ENCODE measurements around the gene DCDC2. TPM values are rescaled to one million over a fixed set of nuclear protein-coding genes. Genes with fewer than 3 reads are reported as not detected.

Gene DCDC2
- total and polyA plus RNA-seq, 2 donors (not counting 3 experiments of a cell fraction or from before 2014, with no cell fraction given): not detected

DNA sequence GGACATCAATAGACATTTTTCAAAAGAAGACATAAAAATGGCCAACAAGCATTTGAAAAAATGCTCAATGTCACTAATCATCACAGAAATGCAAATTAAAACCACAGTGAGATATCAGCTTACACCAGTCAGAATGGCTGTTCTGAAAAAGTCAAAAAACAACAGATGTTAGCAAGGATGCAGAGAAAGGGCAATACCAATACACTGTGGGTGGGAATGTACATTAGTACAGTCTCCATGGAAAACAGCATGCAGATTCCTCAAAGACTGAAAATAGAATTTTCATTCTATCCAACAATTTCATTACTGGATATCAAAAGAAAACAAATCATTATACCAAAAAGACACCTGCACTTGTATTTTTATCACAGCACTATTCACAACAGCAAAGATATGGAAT, 85.3 kb downstream of the DCDC2 start:
- dilution Hi-C loops (cut with MboI; ENCODE audit: extremely low pct_ligation_motif_present, low sequenced_read_pairs): no loop called here
- Histone ChIP-seq H4K20me1 (replicated peaks; ENCODE audit: control insufficient read depth, extremely low read depth, insufficient read depth, low read length) (no peaks in the 10 kb centered on the region), H3K27me3 (ENCODE audit: control insufficient read depth in 2 of 2, insufficient read depth in 2 of 2, low read length in 2 of 2) (no peaks in the 10 kb centered on the region), H3K9ac (replicated peaks; ENCODE audit: extremely low read depth, insufficient read depth, low read length) (no peak overlapping the region), H3K4me3 (replicated peaks in 1 of 3; ENCODE audit: insufficient read depth in 1 of 3, low read depth in 1 of 3, low read length in 3 of 3) (no peak overlapping the region), H2AFZ (ENCODE audit: low read depth, low read length) (no peak overlapping the region), H3K36me3 (ENCODE audit: control insufficient read depth in 2 of 2, extremely low read depth in 1 of 2, insufficient read depth in 2 of 2, low read length in 2 of 2) (no peaks in the 10 kb centered on the region), H3K9me3 (replicated peaks; ENCODE audit: control insufficient read depth, insufficient read depth, low read length) (no peaks in the 10 kb centered on the region), H3K79me2 (ENCODE audit: control insufficient read depth, insufficient read depth, low read length) (no peaks in the 10 kb centered on the region), H3K4me2 (ENCODE audit: insufficient read depth, low read length) (no peak overlapping the region), H3K27ac (ENCODE audit: insufficient read depth, low read depth, low read length) (no peak overlapping the region), H3K9me1 (replicated peaks; ENCODE audit: control insufficient read depth, extremely low read depth, insufficient read depth, low read length) (no peaks in the 10 kb centered on the region), H3K4me1 (ENCODE audit: control insufficient read depth, extremely low read depth, insufficient read depth, low read length) (no peaks in the 10 kb centered on the region)
- ChIA-PET POLR2A (no interaction called here), CTCF (no interaction called here)
- intact Hi-C loops (cut with micrococcal nuclease): no loop called here
- FAIRE-seq (no peak), DNase-seq (ENCODE audit: low read depth, low spot score) (no peak)
- TF ChIP-seq EZH2 (IDR thresholded peaks at IDR 0.05; ENCODE audit: borderline replicate concordance, low read depth, low read length, severe bottlenecking) (no peak), JUN (IDR thresholded peaks at IDR 0.05; ENCODE audit: borderline replicate concordance, insufficient read depth, insufficient read length, low read depth) (no peak), POLR2A (IDR thresholded peaks at IDR 0.05; ENCODE audit: low read depth, low read length) (no peak), FOS (IDR thresholded peaks at IDR 0.05; ENCODE audit: borderline replicate concordance, insufficient read depth, low read length) (no peak), POLR2AphosphoS5 (IDR thresholded peaks at IDR 0.05; ENCODE audit: insufficient read depth, low read depth, low read length) (no peak)
- TF ChIP-seq, protein P1, sequence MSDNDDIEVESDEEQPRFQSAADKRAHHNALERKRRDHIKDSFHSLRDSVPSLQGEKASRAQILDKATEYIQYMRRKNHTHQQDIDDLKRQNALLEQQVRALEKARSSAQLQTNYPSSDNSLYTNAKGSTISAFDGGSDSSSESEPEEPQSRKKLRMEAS (IDR thresholded peaks at IDR 0.05; ENCODE audit: insufficient read depth, insufficient read length): no peak
- BruUV-seq (replicated peaks): no TSS peak

DNA sequence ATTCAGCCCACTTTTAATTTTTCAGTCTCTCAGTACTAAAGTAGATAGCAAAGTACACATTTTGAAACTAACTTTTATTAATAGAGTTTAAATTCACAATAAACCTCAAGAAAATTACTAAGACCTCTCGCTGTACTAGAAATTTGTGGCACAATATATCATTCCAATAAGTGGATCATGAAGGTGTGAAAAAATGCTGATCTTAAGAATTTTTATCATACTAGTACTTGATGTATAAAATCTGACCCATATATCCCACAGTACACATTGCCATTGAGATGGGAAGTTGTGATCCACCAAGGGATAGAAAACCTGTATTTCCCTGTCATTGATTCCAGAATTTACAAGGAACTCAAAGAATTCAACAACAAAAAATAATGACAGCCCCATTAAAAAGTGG, 85.7 kb downstream of the DCDC2 start:
- dilution Hi-C loops (cut with MboI; ENCODE audit: extremely low pct_ligation_motif_present, low sequenced_read_pairs) (no loop called here), intact Hi-C loops (cut with micrococcal nuclease) (no loop called here)
- ChIA-PET CTCF (no interaction called here), POLR2A (no interaction called here)
- DNase-seq (ENCODE audit: low read depth, low spot score) (no peak), FAIRE-seq (no peak)
- H2AFZ ChIP-seq (ENCODE audit: low read depth, low read length): no peak overlapping the region
- no peak overlapping the region for H3K4me3 ChIP-seq (replicated peaks in 1 of 3; ENCODE audit: insufficient read depth in 1 of 3, low read depth in 1 of 3, low read length in 3 of 3)
- no peak overlapping the region for H3K9ac ChIP-seq (replicated peaks; ENCODE audit: extremely low read depth, insufficient read depth, low read length)
- no peaks in the 10 kb centered on the region for H3K4me1 ChIP-seq (ENCODE audit: control insufficient read depth, extremely low read depth, insufficient read depth, low read length)
- no peak for TF ChIP-seq GATA2 (IDR thresholded peaks at IDR 0.05; ENCODE audit: insufficient read depth, insufficient read length, low read depth, low read length)
- no peak for TF ChIP-seq FOS (IDR thresholded peaks at IDR 0.05; ENCODE audit: borderline replicate concordance, insufficient read depth, low read length)
- TF ChIP-seq, protein P1 (IDR thresholded peaks at IDR 0.05; ENCODE audit: insufficient read depth, insufficient read length): no peak
- TF ChIP-seq POLR2A (IDR thresholded peaks at IDR 0.05; ENCODE audit: low read depth, low read length): no peak
- TF ChIP-seq, protein P2, sequence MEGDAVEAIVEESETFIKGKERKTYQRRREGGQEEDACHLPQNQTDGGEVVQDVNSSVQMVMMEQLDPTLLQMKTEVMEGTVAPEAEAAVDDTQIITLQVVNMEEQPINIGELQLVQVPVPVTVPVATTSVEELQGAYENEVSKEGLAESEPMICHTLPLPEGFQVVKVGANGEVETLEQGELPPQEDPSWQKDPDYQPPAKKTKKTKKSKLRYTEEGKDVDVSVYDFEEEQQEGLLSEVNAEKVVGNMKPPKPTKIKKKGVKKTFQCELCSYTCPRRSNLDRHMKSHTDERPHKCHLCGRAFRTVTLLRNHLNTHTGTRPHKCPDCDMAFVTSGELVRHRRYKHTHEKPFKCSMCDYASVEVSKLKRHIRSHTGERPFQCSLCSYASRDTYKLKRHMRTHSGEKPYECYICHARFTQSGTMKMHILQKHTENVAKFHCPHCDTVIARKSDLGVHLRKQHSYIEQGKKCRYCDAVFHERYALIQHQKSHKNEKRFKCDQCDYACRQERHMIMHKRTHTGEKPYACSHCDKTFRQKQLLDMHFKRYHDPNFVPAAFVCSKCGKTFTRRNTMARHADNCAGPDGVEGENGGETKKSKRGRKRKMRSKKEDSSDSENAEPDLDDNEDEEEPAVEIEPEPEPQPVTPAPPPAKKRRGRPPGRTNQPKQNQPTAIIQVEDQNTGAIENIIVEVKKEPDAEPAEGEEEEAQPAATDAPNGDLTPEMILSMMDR (IDR thresholded peaks at IDR 0.05; ENCODE audit: extremely low read depth in 1 of 2, insufficient read depth in 1 of 2, low read depth in 1 of 2, low read length in 2 of 2): no peak
- TF ChIP-seq EZH2 (IDR thresholded peaks at IDR 0.05; ENCODE audit: borderline replicate concordance, low read depth, low read length, severe bottlenecking): no peak
- TF ChIP-seq POLR2AphosphoS5 (IDR thresholded peaks at IDR 0.05; ENCODE audit: insufficient read depth, low read depth, low read length): no peak
- no peak for TF ChIP-seq JUN (IDR thresholded peaks at IDR 0.05; ENCODE audit: borderline replicate concordance, insufficient read depth, insufficient read length, low read depth)
- no peak for TF ChIP-seq MYC (IDR thresholded peaks at IDR 0.05; ENCODE audit: low read depth, low read length)
- BruUV-seq (replicated peaks): no TSS peak
- H3K9me3 ChIP-seq (replicated peaks; ENCODE audit: control insufficient read depth, insufficient read depth, low read length): no peaks in the 10 kb centered on the region
- no peak overlapping the region for H3K4me2 ChIP-seq (ENCODE audit: insufficient read depth, low read length)
- no peaks in the 10 kb centered on the region for H3K36me3 ChIP-seq (ENCODE audit: control insufficient read depth in 2 of 2, extremely low read depth in 1 of 2, insufficient read depth in 2 of 2, low read length in 2 of 2)
- no peaks in the 10 kb centered on the region for H3K27me3 ChIP-seq (ENCODE audit: control insufficient read depth in 2 of 2, insufficient read depth in 2 of 2, low read length in 2 of 2)
- no peaks in the 10 kb centered on the region for H3K9me1 ChIP-seq (replicated peaks; ENCODE audit: control insufficient read depth, extremely low read depth, insufficient read depth, low read length)
- H3K27ac ChIP-seq (ENCODE audit: insufficient read depth, low read depth, low read length): no peak overlapping the region
- H3K79me2 ChIP-seq (ENCODE audit: control insufficient read depth, insufficient read depth, low read length): no peaks in the 10 kb centered on the region
- H4K20me1 ChIP-seq (replicated peaks; ENCODE audit: control insufficient read depth, extremely low read depth, insufficient read depth, low read length): no peaks in the 10 kb centered on the region
